GM13977 (cell line): ENCODE measurements around the gene ATAD3B.
A peak's percentile ranks its signal among the peaks of the same experiment; 100 is the strongest.

Experiments
- DNase-seq: peaks from one replicate; pipeline ENCODE4 v3.0.0; 2012; ENCODE audit warnings: low spot score
- in situ Hi-C: fragments of 300-500 bp; cut with MboI; formaldehyde crosslinking; loops from one replicate; pipeline ENCODE4 v1.12.0; 2022; ENCODE audit warnings: low sequenced_read_pairs, low pct_unique_long_range_greater_than_20kb, mixed read lengths, inconsistent platforms; ENCODE audit not compliant: unreplicated experiment
- TF ChIP-seq, protein P1 (sequence below): IDR thresholded peaks from 2 replicates; pipeline ENCODE4 v1.5.1; 2012; ENCODE audit warnings: mild to moderate bottlenecking, control low read depth; ENCODE audit not compliant: insufficient read depth; ENCODE audit errors: extremely low read depth, missing control alignments

The ATAD3B gene

GRCh38 chr1:1430114-1430982 lies 41.2 kb upstream of the ATAD3B start:
- in situ Hi-C loops = no loop called here
- TF ChIP-seq, protein P1, sequence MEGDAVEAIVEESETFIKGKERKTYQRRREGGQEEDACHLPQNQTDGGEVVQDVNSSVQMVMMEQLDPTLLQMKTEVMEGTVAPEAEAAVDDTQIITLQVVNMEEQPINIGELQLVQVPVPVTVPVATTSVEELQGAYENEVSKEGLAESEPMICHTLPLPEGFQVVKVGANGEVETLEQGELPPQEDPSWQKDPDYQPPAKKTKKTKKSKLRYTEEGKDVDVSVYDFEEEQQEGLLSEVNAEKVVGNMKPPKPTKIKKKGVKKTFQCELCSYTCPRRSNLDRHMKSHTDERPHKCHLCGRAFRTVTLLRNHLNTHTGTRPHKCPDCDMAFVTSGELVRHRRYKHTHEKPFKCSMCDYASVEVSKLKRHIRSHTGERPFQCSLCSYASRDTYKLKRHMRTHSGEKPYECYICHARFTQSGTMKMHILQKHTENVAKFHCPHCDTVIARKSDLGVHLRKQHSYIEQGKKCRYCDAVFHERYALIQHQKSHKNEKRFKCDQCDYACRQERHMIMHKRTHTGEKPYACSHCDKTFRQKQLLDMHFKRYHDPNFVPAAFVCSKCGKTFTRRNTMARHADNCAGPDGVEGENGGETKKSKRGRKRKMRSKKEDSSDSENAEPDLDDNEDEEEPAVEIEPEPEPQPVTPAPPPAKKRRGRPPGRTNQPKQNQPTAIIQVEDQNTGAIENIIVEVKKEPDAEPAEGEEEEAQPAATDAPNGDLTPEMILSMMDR = no peak
- DNase-seq = peak; percentile 28

GRCh38 chr1:1430992-1431844 lies 40.3 kb upstream of the ATAD3B start:
- TF ChIP-seq, protein P1 = no peak
- in situ Hi-C loops = no loop called here
- DNase-seq = no peak

DNA sequence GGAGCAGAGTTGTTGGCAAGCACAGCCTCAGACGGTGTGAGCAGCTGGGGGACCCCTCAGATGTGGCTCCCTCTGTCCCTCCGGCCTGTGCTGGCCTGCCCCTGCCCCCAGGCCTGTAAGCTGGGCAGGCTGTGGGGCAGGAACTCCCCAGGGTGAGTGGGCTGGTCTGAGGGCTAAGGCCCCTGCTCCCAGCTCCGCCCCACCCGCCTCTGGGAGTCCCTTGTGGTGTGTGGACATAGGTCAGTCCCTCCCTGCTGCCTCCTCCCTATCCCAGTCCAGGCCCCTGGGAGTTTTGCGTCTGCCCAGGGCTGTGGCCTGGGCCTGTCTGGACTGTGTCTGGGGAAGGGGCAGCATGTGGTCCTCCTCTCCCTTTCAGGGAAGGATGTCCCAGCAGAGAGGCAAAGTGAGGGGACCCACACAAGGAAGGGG lies 39.7 kb upstream of the ATAD3B start:
- in situ Hi-C loops = no loop called here
- DNase-seq = peak; percentile 39

GRCh38 chr1:1432274-1432950 lies 39.2 kb upstream of the ATAD3B start:
- DNase-seq = no peak
- in situ Hi-C loops = no loop called here

More for the DNA sequence above, 39.7 kb upstream of the ATAD3B start:
- TF ChIP-seq, protein P1 = no peak

DNA sequence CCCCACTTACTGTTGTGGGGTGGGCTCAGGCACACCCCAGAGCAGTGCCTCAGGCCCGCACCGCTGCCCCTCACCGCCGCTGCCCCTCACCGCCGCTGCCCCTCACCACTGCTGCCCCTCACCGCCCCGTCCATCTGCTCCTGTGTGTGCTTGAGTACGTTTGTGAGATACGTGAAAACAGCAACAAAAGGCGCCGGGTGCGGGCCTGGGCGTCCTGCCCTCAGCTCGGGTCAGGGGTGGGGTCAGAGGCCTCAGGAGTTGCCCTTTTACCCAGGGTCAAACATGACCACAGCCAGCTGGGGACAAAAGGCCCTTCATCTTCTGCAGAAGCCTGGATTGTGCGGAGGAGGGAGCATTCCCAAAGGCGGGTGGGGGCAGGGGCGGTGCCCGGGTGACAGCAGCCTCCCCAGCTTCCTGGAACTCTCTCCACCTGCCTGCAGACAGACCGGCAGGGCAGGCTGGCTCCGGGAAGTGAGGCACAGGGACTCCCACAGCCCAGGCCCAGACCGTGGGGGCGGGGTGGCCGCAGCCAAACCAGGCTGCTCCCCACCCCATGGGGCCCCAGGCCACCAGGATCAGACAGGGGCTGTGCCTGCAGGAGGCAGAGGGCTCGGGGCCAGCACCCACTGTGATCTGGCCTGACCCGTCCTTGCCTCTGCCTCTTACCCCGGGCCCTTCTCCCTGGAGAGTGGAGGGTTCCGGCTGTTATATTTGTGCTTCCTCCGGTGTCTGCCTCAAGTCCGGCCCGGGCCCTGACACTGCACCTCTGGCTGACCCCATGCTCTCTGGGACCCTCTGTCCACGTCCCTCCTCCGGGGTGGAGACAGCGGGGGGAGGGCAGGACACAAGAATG lies 38.4 kb upstream of the ATAD3B start:
- in situ Hi-C loops = no loop called here
- DNase-seq = peak; percentile 55
- TF ChIP-seq, protein P1 = no peak

More at GRCh38 chr1:1432274-1432950, 39.2 kb upstream of the ATAD3B start:
- TF ChIP-seq, protein P1 = no peak
